Medulla oblongata (tissue), 1 donor: ENCODE results near the gene HEPHL1.

Experiments used
- DNase-seq: peaks from one replicate; pipeline ENCODE4 v3.0.0-alpha.2; 2015; ENCODE audit errors: extremely low spot score

HEPHL1 gene

DNA sequence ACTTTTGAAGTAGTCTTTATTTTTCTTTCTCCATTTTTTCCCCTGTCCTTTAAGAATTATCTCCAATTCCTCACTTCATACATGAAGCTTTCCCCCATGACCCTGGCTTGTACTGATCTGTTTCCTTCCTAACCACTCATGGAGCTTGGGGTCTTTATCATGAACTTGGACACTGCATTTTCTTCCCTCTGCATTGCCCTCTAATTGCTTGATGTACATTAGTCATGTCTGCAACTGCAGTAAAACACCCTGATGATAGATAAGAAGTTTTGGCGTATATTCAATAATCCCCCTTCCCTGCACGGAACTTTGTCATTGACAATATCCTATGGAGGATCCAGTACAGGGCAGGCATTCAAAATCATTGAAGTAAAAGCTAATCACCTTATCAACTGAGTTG, 3.4 kb downstream of the HEPHL1 start:
- DNase-seq = no peak

GRCh38 chr11:94025690-94026394, 4.7 kb downstream of the HEPHL1 start:
- no peak for DNase-seq

DNA sequence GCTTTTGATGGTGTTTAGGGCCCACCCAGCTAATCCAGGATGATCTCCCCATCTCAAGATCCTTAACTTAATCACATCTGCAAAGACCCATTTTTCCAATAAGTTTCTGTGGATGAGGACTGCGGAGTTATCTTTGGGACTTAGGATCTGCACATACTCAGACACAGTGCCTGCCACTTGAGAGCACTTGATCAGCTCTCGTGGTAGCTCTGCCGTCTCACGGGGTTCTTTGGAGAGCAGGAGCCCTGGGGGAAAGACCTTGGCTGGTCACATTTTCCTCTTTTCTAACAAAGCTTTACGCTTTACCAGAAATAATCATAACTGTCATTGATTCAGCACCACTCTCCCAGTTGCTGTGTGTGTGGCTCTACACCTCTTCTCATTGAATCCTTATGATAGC, 6.1 kb downstream of the HEPHL1 start:
- no peak for DNase-seq

GRCh38 chr11:94028436-94028835, 7.3 kb downstream of the HEPHL1 start:
- no peak for DNase-seq

GRCh38 chr11:94030059-94030458, 8.9 kb downstream of the HEPHL1 start:
- DNase-seq = no peak

GRCh38 chr11:94031625-94032024, 10.5 kb downstream of the HEPHL1 start:
- DNase-seq = no peak

DNA sequence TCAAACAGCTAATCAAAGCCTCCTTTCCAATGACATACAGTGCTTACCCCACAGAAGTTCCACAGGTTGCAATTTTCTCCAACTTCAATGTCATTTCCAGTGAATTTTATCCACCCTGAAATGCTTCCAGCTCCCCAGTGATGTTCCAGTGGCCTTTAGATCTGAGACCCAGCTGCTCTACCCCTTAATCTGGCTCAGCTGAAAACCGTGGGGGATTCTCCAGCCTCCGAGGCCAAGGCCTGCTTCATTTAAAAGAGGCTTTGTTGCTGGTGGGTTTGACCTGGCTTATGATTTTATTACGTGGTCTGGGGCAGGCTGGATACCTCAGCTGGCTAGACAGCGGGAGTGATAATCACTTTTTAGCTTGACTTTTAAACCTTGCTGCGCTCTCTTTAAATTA, 10.9 kb downstream of the HEPHL1 start:
- no peak for DNase-seq

DNA sequence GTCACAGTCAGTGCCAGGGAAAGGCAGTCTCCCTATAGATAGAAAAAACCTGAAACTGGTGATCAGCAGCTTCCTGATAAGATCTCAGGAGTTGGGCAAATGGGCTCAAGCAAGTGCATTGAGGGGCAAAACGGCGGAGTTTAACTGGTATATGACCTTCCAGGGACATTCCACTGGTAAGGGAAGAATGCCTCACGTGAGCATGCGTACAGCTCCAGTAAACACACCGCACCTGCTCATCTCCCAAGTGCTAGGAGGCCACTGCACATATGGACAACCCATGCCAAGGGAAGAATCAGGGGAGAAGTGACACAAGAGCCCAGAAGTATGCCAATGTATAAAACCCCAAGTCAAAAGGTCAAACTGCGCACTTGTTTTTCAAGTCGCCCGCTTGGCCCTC, 11.6 kb downstream of the HEPHL1 start:
- DNase-seq = no peak

DNA sequence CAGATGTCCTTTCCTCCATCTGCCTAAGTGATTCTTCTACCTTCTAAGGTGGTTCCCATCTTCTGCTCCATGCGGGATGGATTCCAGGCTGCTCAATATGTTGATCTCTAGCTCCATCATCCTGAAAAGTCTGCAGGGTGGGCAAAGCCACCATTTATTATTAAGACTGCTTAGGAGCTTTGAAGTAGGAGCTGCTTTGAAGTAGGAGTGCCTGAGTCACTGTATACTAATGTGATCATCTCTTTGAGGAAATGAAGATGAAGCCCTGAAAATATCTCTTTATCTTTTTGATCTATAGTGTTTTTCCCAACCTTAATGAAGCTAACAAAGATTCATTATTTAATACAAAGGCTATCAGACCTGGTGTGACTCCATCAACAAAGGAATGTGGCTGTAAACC, 13.1 kb downstream of the HEPHL1 start:
- no peak for DNase-seq

DNA sequence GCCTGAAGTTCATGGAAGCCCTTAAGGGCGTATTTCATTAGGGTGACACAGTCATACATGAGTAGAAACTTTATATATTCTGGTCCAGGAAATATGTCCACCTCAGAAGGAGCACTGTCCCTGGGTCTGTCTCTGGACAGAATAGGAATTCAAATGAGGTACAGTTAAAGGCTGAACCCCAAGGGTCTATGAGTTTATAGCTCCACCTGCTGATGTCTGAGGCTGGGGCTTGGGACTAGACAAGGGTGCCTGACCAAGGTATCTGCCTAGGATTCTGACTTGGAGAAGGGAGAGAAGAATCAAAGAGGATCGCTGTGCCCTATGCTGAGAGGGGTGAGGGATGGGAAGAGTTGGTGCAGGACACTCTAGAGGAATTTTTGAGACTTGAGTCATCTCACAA, 14.9 kb downstream of the HEPHL1 start:
- DNase-seq = no peak

- no peak for DNase-seq
Observed at GRCh38 chr11:94043241-94043640, 22.1 kb downstream of the HEPHL1 start.

DNA sequence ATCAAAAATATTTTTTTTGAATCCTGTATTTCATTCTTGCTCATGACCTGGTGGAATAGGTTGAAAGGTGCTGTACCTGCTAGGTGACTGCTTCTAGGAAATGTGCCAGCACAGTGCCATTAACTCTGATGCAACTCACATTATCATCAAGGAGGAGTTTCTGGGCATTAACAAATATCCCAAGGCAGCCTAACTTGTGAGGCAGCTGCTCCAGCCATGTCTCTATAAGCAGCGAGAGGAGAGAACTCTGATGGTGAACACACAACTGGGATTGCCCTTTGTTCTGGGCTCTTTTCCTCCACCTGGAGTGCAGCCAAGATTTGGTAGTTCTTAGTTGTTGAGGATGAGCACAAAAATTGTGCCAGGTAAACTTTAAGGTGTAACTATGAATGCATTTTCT, 25.6 kb downstream of the HEPHL1 start:
- DNase-seq = no peak

DNA sequence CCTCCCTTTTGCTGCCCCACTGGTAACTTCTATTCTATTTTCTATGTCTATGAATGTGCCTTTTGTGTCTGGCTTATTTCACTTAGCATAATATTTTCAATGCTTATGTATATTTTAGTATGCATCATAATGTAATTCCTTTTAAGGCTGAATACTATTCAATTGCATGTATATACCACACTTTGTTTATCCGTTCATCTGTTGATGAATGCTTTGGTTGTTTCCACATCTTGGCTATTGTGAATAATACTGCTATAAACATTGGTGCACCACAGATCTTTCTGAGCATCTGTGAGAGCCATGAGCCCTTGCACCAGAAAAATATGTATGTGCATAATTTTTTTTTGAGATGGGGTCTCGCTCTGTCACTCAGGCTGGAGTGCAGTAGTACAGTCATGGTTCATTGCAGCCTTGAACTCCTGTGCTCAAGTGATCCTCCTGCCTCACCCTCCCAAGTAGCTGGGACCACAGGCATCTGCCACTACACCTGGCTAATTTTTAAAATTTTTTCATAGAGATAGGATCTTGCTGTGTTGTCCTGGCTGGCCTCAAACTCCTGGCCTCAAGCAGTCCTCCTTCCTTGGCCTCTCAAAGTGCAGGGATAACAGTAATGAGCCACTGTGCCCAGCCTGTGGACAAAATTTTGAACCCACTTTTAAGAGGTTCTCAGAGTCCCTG, 27.0 kb downstream of the HEPHL1 start:
- no peak for DNase-seq

DNA sequence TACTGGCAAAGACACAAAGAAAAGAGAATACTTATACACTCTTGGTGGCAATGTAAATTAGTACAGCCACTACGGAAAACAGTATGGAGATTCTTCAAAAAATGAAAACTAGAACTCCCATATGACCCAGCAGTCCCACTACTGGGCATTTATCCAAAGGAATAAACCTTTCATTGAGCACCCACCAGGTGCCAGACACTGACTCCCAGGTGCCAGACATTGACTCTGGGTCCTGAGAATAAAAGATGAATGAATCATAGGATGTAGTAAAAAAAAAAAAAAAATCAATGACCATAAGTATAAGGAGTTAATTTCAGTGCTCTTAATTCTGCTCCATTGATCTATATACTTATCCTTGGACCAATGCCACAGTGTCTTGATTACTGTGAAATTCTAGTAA, 28.2 kb downstream of the HEPHL1 start:
- no peak for DNase-seq

GRCh38 chr11:94058630-94059029, 37.5 kb downstream of the HEPHL1 start:
- no peak for DNase-seq

DNA sequence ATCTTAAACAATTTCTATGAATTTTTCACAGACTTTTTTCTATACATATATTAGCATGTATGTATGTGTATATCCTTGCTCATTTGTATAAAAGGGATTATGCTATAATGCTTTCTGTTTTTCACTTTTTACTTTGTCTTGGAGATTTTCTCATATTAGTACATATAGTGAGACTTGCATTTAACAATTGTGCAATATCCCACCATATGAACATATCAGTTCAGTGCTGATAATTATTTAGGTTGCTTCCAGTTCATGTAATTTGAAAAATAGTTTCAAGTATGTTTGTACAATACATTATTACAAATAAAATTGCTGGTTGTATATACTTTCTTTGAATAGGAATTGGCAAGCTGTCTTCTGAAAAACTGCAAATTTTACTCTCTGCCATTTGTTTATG, 37.9 kb downstream of the HEPHL1 start:
- DNase-seq = no peak

- DNase-seq = no peak
Observed at GRCh38 chr11:94060401-94060800, 39.2 kb downstream of the HEPHL1 start.

- no peak for DNase-seq
Observed at GRCh38 chr11:94062360-94062759, 41.2 kb downstream of the HEPHL1 start.

GRCh38 chr11:94066901-94067429, 45.8 kb downstream of the HEPHL1 start:
- DNase-seq = no peak

GRCh38 chr11:94068764-94069163, 47.6 kb downstream of the HEPHL1 start:
- DNase-seq = no peak

DNA sequence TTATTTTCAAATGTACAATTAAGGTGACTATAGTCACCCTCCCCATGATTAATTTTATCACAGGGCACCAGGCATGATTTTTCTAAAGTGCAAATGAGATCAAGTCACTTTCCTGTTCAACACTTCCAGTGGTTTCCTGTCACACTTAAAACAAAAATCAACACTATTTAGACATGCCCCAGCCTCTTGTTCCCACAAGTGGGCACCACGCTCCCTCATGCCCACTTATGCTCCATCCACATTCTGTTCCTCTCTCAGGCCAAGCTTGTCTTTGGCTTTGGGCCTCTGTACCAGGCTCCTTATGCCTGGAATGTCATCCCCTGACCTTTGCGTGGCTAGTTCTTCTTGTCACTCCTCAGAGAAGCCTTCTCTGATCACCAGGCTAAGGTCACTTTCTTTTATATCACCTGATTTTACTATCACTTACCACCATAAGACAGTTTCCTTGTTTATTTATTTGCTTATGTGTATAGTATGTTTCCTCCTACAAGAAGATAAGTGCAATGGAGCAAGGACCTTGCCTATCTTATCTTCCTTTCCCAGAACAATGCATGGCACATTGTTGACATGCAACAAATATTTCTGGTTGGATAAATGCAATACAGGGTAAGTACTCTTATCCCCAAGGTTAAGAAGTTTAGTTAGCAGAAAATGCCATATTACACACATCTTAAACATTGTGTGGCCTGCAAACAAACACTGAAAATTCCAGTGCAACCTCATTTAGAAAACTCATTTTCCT, 56.6 kb downstream of the HEPHL1 start:
- DNase-seq = no peak

GRCh38 chr11:94084164-94084563, 63.0 kb downstream of the HEPHL1 start:
- DNase-seq = no peak

- no peak for DNase-seq
Observed at GRCh38 chr11:94088906-94089305, 67.8 kb downstream of the HEPHL1 start.
